HG03575 (cell line): ENCODE measurements around the gene MAGI1.
"Not testable (repeated sequence)": the region's sequence is repeated elsewhere in the genome, so short reads cannot be mapped to it uniquely, and the experiment has no call there.

ENCODE experiments used
- ATAC-seq: cut with Tn5 transposase; IDR thresholded peaks from one replicate; pipeline ENCODE4 v1.9.1; 2021; ENCODE audit not compliant: unreplicated experiment, insufficient number of reproducible peaks, low FRiP score; ENCODE audit errors: extremely low read depth

Gene MAGI1

DNA sequence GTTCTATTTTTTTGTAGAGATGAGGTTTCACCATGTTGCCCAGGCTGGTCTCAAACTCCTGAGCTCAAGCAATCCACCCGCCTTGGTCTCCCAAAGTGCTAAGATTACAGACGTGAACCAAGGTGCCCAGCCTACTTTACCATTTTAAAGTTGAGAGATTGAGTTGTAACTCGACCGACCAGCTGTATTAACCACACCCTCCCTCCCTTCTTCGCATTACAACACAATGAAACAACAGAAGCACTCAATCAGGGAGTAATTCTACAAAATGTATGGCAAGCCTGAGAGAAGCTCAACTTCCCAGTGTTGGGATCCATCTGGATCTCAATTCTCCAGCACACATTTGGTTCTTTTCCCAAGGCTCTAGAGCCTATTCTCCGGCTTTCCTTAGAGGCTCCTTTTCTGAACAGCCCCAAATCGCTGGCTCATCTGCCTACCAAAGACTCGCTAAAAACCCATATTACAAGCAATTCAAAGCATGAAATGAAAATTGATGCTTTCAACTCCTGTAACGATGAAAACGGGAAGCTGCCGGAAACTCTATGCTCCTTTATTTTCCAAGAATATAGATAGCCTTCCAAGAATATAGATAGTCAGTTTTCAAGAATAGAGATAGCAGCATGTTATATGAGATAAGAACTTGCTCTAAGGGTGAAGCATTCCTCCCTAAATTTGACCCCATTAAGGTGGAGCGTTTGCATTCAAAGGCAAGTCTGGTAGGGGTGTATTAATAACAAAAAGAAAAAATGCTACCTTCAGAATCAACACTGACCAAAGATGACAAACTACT is 450.9 kb downstream of the MAGI1 start:
- ATAC-seq, result no peak

DNA sequence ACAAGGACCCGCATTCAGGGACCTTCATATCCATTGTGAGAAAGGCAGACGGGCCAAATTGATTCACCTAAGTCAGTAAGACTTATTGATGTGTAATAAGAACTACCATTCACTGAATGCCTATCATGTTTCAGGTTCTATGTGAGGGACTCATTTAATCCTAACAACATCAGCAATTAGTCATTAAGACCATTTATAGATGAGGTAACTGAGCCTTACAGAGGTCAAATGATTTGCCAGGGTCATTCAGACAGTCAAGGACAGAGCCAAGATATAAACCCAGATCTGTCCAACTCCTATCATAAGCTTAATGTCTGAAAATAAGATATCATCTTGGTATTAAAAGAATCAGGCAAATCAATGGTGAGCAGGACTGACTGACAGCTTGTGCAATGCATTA is 453.8 kb downstream of the MAGI1 start:
- no peak for ATAC-seq

DNA sequence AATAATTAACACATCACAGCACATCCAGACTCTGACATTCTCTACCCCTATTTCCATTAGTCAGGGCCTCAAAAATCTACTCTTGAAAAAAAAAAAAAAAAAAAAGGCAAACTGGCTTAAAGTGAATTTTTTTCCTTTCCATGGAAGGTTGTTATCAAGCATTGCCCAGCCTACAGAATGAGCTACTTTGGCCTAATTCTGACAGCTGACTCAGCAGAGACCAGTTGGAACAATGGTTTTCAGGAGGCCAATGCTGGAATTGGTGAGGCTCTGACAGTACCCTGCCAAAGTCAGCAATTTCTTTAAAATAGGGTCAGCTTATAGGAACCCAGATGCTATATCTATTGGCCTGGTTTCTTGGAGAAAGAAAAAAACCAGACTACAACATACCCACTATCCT is 454.7 kb downstream of the MAGI1 start:
- ATAC-seq, result no peak

DNA sequence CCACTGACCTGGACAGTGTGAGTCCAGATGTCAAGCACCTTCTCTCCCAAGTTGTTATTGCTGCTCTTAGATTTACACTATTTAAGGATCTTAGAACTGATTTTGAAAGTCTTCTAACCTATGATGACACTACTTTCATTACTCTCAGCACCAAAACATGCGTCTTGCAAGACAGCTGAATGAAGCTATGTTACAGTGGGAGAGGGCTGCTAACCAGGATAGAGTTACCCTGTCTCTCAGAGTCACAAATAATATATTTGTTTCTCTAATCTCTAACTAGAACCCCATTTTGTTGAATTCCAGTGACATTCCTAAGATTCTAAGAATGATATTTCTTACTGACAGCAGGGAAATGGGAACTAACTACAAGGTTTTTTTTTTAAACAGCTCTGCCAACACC is 455.5 kb downstream of the MAGI1 start:
- ATAC-seq, result no peak

DNA sequence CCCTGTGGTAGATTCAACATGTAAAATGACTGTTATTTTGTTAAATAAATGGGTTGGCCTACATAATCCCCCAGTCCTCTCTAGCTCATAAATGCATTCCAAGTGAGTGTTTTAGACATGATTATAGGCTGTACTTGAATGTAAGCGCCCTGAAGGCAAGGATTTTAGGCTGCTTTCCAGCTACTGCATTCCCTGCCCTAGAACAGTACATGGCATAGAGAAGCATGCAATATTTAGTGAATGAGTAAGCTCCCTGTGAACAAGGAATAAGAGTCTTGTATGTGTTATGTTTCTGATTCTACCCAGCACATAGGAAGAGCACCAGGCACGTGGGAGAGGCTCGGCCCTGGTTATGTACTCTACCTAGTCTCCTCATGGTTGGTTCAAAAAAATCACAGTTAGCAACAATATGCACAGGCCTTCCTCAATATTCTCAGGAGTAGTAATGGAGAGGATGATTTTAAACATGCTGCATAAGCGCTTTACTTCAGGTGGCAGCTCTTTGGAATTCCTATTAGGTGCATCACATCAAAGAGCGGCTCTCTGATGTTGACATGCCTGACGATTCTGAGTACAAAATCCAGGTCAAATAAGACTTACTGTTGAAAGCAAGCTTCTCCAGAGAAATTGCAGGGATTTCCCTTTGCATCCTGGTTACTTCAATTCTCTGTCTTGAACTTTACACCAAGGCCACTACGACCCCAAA is 456.6 kb downstream of the MAGI1 start:
- ATAC-seq, result no peak

DNA sequence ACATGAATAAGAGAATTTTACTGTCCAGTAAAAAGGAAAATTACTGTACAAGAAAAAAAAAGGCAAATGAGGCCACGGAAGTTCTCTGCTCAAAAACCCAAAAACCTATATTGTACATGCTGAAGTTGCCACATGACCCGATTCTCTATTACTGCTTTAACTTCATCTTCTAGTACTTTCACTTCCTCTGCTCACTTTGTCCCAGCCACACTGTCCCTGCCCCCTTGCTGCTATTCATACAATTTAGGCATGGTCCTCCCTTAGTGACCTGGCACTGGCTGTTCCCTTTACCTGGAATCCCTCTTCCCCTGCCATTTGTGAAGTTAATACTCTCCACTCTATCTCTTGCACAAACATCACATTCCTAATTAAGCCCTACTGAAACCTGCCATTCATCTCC is 457.4 kb downstream of the MAGI1 start:
- ATAC-seq, result no peak

DNA sequence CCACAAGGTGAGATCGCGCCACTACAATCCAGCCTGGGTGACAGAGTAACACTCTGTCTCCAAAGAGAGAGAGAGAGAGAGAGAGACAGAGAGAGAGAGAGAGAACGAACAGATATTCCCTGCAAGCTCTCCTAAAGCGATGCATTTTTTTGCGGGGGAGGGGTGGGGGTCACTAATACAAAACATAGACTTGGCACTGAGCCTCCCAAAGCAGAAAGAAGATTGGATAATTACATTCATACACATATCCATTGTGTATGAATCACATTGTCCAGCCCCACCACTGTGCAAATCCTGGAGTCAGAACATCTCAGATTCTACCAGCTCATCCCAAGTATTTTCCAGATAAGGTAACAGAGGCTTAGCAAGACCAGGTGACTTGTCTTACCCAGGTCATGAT is 459.9 kb downstream of the MAGI1 start:
- no peak for ATAC-seq

DNA sequence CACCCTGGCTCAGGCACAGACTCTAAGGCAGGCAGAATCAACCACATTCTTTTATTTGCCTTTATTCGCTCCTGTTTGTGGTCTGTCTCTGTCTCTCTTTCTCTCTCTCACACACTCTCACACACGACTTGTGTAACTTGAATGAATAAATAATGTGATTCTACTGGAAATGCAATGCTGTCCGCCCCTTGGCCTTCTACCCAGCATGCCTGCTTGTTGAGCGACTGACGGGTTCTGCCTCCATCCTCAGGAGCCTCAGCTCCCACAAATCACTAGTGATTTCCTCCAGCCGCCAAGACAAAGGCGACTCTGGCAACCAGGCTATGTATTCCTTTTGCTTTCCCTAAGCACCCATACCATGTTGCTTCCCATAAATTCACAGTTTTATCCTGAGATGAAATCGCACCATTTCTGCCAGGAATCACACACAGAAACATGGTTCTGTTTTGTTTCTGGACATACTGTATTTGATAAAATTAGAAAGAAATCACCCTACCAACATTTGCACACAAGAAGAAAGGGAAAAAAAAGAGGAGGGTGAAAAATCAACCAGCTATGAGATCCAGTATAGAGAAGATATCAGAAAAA is 460.8 kb downstream of the MAGI1 start:
- no peak for ATAC-seq

DNA sequence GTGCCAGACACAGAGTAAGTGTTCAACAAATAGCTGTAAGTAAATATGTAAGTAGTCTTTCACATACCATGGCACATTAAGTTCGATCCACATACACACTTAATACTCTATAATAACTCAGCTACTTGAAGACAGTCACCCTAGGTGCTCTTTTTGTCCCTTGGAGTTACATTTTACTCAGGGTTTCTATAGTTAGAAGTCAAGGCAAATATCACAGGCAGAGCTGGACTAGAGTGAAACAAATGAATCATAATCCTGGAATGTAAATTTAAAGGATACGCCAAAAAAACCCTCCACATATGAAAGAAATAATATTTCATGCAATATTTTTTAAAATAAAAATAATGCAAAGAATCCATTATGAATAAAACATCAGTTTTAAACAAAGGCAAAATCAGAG is 461.8 kb downstream of the MAGI1 start:
- no peak for ATAC-seq

DNA sequence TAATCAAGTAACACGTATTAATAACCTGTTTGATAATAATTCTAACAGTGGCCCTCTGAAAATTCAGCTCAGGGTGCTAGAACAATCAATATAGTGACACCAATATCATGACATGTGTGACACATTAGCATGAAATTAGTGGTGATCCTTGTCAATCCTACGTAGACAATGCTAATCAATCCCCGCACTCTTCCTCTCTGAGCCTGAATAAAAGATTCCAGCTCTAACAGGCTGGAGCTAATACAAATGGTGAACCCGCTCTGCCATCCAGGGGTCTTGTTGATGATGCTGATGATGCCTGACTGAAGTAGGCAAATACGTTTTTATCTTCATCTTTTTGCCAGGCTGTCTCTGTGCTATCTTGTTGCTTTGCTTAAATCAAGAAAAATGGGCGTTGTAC is 462.5 kb downstream of the MAGI1 start:
- no peak for ATAC-seq

DNA sequence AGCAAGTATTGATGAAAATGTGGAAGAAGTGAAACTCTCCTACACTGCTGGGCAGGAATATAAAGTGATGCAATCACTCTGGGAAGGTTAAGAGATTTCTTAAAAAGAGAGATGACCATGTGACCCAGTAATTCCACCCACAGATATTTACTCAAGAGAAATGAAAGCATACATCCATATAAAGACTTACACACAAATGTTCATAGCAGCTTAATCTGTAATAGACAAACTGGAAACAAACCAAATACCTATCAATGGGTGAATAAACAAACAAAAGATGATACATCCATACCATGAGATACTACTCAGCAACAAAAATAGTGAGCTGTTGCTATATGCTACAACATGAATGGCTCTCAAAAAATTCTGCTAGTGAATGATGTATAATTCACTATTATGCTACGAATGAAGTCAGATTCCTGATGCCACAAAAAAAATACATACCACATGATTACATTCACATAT is 463.3 kb downstream of the MAGI1 start:
- no peak for ATAC-seq

DNA sequence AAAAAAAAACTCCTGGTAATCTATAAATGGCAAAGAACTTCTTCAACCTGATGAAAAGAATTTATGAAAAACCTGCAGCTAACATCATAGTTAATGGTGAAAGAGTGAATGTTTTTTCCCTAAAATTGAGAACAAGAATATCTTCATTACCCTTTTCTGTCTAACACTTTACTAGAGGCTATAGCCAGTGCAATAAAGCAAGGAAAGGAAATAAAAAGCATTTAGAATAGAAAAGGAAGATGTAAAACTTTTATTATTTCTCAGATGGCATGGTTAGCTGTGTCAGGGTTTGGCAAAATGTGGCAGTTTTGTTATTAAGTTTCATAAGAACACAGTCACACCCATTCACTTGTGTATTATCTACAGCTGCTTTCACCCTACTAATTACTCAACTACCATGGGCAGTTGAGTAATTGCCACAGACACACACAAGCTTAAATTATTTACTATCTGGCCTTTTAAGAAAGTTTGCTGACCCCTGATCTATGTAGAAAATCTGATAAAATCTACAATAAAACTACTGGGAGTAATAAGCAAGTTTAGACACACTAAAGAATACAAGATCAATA is 465.1 kb downstream of the MAGI1 start:
- no peak for ATAC-seq

DNA sequence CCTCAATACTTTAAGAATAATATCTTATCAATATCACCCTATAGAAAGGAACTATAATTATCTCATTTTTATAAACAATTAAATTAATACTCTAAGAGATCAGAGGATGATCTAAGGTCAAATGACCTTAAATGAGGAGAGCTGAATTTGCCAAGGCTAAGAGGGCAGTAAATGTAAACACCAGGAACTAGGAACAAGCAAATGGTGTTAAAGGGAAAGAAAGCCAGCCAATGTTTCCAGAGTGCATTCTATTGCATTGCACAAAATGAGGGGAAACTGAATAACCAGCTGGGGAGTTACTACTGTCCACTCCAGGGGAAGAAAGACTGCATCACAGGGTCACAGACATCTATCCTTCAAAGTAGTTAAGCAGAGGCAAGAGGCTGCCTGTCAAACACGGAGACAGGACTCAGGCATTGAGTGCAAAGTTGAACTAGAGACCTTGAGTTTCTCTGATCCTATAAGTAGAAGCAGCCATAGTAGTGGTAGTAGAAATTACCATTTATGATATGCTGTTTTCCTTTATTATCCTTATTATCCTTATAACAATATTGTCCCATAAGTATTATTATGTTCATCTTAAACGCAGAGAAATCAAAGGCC is 466.4 kb downstream of the MAGI1 start:
- no peak for ATAC-seq

DNA sequence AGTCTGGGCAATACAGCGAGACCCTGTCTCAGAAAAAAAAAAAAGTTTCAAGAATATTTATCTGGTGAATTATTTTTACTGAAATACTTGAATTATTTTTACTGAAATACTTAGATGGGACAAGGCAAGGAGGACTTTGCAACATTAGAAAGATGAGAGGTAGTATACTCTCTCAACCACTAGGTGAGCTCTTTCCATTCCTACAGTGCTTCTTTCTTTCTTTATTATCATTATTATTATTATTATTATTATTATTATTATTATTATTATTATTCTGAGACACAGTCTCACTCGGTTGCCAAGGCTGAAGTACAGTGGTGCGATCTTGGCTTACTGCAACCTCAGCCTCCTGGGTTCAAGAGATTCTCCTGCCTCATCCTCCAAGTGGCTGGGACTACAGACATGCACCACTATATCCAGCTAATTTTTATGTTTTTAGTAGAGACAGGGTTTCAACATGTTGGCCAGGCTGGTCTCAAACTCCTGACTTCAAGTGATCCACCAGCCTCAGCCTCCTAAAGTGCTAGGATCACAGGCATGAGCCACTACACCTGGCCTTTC is 468.8 kb downstream of the MAGI1 start:
- no peak for ATAC-seq

DNA sequence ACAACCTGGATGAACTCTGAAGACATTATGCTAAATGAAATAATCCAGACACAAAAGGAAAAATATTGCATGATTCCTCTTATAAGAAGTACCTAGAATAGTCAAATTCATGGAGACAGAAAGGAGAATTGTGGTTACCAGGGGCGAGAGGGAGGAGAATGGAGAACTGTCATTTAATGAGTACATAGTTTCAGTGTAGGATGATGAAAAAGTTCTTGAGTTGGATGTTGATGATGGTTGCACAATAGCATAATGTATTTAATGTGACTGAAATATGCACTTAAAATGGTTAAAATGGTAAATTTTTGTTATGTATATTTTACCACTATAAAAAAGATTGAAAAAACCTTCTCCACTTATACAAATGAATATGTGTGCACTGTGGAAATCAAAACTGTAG is 469.6 kb downstream of the MAGI1 start:
- no peak for ATAC-seq

DNA sequence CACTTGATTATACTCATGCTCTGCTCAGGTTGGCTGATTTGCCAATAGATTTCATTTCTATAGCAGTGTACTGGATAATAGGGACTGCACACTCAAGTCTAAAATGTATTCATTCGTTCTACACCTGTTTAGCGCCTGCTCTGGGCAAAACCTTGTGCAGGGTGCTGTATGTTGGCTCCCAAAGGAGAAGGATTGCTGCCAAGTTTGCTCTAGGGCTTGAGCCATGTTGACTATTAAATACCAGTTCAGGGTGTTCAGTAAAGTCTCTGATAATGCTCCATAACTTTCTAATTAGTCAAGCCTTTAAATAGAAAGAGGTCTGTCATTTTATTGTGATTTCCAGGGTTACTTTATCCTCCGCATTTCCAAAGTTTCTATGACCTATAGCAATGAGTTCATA is 470.2 kb downstream of the MAGI1 start:
- ATAC-seq, result no peak

DNA sequence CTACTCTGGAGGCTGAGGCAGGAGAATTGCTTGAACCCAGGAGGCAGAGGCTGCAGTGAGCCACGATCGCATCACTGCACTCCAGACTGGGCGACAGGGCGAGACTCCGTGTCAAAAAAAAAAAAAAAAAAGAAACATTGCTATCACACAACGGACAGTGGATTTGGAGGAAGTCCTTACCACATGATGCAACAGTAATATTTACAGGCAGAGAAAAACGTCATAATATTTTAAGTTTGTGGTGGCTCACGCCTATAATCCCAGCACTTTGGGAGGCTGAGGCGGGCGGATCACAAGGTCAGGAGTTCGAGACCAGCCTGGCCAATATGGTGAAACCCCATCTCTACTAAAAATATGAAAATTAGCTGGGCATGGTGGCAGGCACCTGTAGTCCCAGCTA is 473.0 kb downstream of the MAGI1 start:
- ATAC-seq, result not testable (repeated sequence)

DNA sequence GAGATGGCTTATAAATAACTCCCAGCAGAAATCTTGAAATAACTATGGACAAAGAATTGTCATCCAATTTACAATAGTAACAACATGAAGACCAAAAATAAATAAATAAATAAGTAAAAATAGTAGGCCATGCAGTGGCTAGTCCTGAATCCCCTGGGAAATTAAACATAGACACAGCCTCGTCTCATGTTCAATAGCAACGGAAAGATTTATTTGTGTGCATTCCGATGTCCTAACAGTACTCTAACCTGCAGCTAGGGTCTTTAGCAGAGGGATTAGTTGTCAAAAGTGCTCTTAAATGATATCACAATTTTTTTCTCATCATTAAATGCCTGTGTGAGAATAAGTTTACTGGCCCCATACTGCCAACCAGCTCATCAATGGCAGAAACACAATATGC is 474.2 kb downstream of the MAGI1 start:
- ATAC-seq, result no peak

DNA sequence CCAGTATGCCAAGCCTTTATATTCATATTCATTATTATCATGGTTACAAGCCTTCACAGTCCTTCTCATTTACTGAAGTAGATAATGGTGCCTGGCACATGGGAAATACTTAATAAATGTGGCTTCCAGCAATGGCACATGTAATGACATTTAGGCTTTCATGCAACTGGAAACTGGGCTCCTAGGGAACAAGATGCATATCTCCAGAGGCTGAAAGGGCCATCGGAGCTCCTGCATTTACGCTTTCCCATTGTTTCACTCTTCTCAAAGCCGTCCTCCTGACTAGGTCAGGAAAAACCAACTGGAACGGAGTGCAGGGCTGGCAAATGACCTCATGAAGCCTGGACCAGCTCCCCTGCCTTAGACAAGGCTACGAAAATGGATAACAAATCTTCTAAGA is 474.9 kb downstream of the MAGI1 start:
- no peak for ATAC-seq
